Endometrial microvascular endothelial cells (primary cell): ENCODE measurements around the gene ERCC1. TPM values are rescaled to one million over a fixed set of nuclear protein-coding genes. Genes with fewer than 3 reads are reported as not detected.

ENCODE experiments used
- in situ Hi-C: cut with HindIII; loops from 2 replicates; pipeline ENCODE4 v1.10.0; 2017; ENCODE audit warnings: low sequenced_read_pairs, low pct_unique_long_range_greater_than_20kb; ENCODE audit errors: inconsistent ontology term
- total RNA-seq: library from RNA; depleted of rRNA; stranded (reverse); fragments of >200 nt; gene quantifications from one replicate; pipeline ENCODE4 v1.2.3, GENCODE V29; 2015; ENCODE audit errors: inconsistent ontology term

The ERCC1 gene
- total RNA-seq, 1 donor from 2014 or later = 109 TPM

- in situ Hi-C loops = no loop called here
Observed at GRCh38 chr19:45385392-45386221, 38.1 kb downstream of the ERCC1 start.

- in situ Hi-C loops = no loop called here
Observed at GRCh38 chr19:45382426-45382825, 41.3 kb downstream of the ERCC1 start.

DNA sequence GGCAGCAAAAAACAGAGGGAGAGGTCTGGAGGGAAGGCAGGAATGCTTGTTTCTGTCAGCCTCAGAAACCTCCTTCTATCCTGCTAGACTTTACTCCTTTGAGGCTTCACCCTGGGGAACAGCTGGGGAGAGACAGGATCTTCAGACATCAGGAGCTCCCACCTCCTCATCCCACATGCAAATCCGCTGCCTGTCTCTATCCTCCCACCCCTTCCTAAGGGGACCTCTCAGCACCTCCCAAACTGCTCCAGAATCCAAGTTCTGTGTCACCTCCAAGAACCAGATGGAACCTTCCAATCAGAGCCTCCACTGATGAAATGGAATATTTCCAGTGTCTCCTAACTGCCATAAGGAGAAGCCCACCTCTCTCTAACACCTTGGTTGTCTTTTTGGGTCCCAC, 43.6 kb downstream of the ERCC1 start:
- in situ Hi-C loops = no loop called here

- in situ Hi-C loops = no loop called here
Observed at GRCh38 chr19:45376045-45376724, 47.5 kb downstream of the ERCC1 start.

- in situ Hi-C loops = no loop called here
Observed at GRCh38 chr19:45370410-45371204, 53.1 kb downstream of the ERCC1 start, which contains the start of gene ERCC2. Gene ERCC2 (minus strand): TSS chr19:45370573. CDS start chr19:45370540, 33 bp downstream.

- in situ Hi-C loops = no loop called here
Observed at GRCh38 chr19:45368737-45369340, 54.9 kb downstream of the ERCC1 start.

- in situ Hi-C loops = no loop called here
Observed at GRCh38 chr19:45368127-45368526, 55.6 kb downstream of the ERCC1 start.

DNA sequence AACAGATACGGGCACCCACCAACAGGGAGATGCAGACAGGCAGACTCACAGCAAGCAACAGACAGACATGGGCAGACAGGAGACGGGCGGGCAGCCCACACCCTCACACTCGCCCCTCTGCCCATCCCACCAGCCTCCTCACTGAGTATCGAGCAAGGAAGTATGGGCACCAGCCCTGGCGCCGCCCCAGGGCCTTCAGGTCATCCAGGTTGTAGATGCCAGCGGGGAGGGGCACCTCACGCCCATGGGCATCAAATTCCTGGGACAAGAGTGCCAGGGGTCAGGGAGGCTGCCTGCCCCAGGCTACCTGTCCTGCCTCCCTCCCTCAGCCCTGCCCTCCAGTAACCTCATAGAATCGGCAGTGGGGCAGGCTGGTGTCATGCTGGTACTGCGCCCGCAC, 59.0 kb downstream of the ERCC1 start:
- in situ Hi-C loops = no loop called here

DNA sequence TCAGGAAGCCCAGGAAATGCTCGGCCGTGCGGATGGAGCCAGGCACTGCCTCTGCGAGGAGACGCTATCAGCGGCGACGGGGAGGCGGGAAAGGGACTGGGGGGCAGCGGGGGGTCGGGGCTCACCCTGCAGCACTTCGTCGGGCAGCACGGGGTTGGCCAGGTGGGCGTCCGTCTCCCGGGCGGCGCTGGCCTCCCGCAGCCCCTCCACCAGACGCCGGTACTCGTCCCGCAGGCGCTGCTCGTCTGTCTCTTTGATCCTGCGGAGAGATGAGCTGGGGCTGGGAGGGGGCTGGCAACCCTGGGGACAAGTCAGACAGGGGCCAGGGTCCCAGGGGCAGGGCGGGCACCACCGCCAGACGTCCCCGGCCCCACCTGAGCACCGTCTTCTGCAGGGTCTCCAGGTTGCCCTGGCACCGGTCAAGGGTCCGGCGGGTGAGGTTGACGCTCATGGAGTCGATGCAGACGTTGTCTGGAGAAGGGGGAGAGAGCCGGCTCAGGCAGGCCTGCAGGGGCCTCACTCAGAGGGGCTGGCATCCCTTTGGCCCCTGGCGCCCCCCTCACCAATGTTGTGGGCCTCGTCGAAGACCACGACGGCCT, 59.8 kb downstream of the ERCC1 start:
- in situ Hi-C loops = no loop called here

DNA sequence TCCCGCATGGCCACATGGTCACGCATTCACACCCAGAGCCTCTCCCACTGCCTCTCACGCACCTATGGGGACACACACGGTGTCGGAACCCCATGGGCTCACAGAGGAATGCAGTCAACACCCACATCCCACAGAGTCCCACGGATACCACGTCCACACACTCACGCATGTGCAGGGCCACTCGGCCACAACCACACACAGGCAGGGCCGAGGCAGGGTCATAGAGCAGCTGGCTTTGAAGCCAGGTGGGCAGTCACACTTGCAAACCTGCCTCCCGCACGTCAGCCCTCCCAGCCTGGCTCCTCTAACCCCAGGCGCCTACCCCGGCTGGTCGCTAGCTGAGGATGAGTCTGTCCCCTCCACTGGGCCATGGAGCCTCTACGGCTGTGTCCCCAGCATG, 61.4 kb downstream of the ERCC1 start:
- in situ Hi-C loops = no loop called here

DNA sequence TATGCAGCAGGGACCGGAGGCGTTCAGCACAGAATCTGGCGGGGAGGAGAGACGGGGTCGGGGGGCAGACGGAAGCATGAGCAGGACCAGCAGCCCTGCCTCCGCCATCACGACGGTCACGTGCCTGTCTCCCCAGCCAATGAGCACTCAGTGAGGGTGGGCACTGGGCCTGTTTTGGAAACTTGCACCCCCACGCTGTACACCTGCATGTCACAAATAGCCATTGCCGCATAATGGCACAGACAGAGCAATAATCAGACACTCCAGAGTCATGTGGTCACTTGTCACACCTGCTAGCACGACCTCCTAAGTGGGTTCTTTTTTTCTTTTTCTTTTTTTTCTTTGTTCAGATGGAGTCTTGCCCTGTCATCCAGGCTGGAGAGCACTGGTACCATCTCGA, 62.1 kb downstream of the ERCC1 start:
- in situ Hi-C loops = no loop called here

GRCh38 chr19:45358213-45358792, 65.4 kb downstream of the ERCC1 start:
- in situ Hi-C loops = no loop called here

DNA sequence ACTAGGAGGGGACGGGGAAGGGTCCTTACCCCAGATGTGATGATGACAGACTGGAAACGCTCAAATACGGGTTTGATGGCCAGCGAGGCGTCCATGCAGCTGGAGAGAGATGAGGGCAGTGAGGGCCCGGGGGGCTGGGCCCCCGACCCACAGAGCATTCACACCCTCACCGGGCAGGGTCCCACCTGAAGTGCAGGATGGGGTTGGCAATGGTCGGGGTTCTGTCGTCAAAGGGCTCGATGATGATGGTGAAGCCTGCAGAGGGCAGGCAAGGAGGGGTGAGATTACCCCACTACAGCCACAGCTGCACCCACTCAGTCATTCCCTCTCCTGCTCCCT, 66.3 kb downstream of the ERCC1 start:
- in situ Hi-C loops = no loop called here

Other genes with a start within 250 kb of the ERCC1 start
- gene TRAPPC6A, start 245.7 kb downstream of the ERCC1 start, total RNA-seq = 8.8 TPM
- gene BLOC1S3, start 245.1 kb downstream of the ERCC1 start, total RNA-seq = 2.5 TPM
- gene EXOC3L2, start 178.5 kb downstream of the ERCC1 start, total RNA-seq = 2.5 TPM
- gene MARK4, start 172.6 kb downstream of the ERCC1 start, total RNA-seq = 12.7 TPM
- not detected for gene CKM, start 101.0 kb downstream of the ERCC1 start, total RNA-seq
- gene KLC3, start 83.2 kb downstream of the ERCC1 start, total RNA-seq = not detected
- gene ERCC2, start 53.3 kb downstream of the ERCC1 start, total RNA-seq = 73.3 TPM
- 28.9 TPM for gene PPP1R13L, start 18.8 kb downstream of the ERCC1 start, total RNA-seq
- gene POLR1G, start 17.3 kb downstream of the ERCC1 start, total RNA-seq = 13.8 TPM
- gene FOSB, start 44.1 kb upstream of the ERCC1 start, total RNA-seq = 0.84 TPM
- 13.0 TPM for gene RTN2, start 73.1 kb upstream of the ERCC1 start, total RNA-seq
- 3.5 TPM for gene PPM1N, start 74.5 kb upstream of the ERCC1 start, total RNA-seq
- gene VASP, start 83.6 kb upstream of the ERCC1 start, total RNA-seq = 373 TPM
- 10.6 TPM for gene OPA3, start 160.9 kb upstream of the ERCC1 start, total RNA-seq
- gene GPR4, start 178.3 kb upstream of the ERCC1 start, total RNA-seq = 42.0 TPM
- gene EML2, start 215.5 kb upstream of the ERCC1 start, total RNA-seq = 24.0 TPM
- gene GIPR, start 244.3 kb upstream of the ERCC1 start, total RNA-seq = not detected